GM12878 (cell line): ENCODE data around the gene GREB1. TPM values are rescaled to one million over a fixed set of nuclear protein-coding genes. Genes with fewer than 3 reads are reported as not detected.

Experiments used
- ATAC-seq: fragments of 200-7000 bp; cut with Tn5 transposase; 3 replicates; pipeline ENCODE4 v1.9.1; 2020; ENCODE audit warnings: mild to moderate bottlenecking, moderate library complexity
- BruUV-seq: library from RNA; stranded (reverse); fragments of 400-500 nt; replicated peaks from 2 replicates; lab custom pipeline; 2021; lab: Mats Ljungman, UMichigan
- CTCF ChIA-PET: fragments of 300-600 bp; sonication (Branson Sonifier 250); formaldehyde crosslinking; extraction: SDS; loops from one replicate; lab custom pipeline; 2021; ENCODE audit warnings: inconsistent platforms; lab: Yijun Ruan, JAX
- POLR2A ChIA-PET: fragments of 350-600 bp; formaldehyde crosslinking; extraction: SDS; loops from one replicate; lab custom pipeline; 2021; ENCODE audit warnings: inconsistent platforms; lab: Charles Lee
- RAD21 ChIA-PET: fragments of 300-600 bp; sonication (Branson Sonifier 250); formaldehyde crosslinking; loops from one replicate; lab custom pipeline; 2023; ENCODE audit warnings: antibody characterized with exemption; ENCODE audit not compliant: unreplicated experiment; lab: Charles Lee
- SMC1A ChIA-PET: fragments of 300-600 bp; sonication (Branson Sonifier 250); formaldehyde crosslinking; loops from one replicate; lab custom pipeline; 2023; ENCODE audit not compliant: unreplicated experiment, uncharacterized antibody; lab: Charles Lee
- DNase-seq: peaks from one replicate; pipeline ENCODE4 v3.0.0-alpha.2; 2011; ENCODE audit warnings: low read depth, low spot score
- FAIRE-seq: peaks from 3 replicates; lab custom pipeline; 2011; peaks lifted over from hg19 to GRCh38; lab: Jason Lieb, UNC
- H2AFZ ChIP-seq: 2 replicates; pipeline ENCODE4 v1.6.0; 2011; ENCODE audit warnings: low read depth, low read length, control low read depth; ENCODE audit not compliant: control insufficient read depth
- H3K27ac ChIP-seq: 2 replicates; pipeline ENCODE4 v1.5.1; 2011; ENCODE audit warnings: control low read depth; ENCODE audit not compliant: control insufficient read depth, insufficient read depth
- H3K27me3 ChIP-seq, 2 experiments: replicated peaks in 1 of 2; 2 replicates each; pipeline versions ENCODE4 v1.6.0 to v1.6.1; 2011; ENCODE audit warnings: low read length in 1 of 2; ENCODE audit not compliant: control insufficient read depth in 2 of 2, insufficient read depth in 2 of 2
- H3K36me3 ChIP-seq, 2 experiments: 2 replicates each; pipeline ENCODE4 v1.5.1; 2011; ENCODE audit warnings: low read length in 1 of 2; ENCODE audit not compliant: control insufficient read depth in 2 of 2, insufficient read depth in 2 of 2
- H3K4me1 ChIP-seq: 2 replicates; pipeline ENCODE4 v1.6.1; 2011; ENCODE audit warnings: mild to moderate bottlenecking, low read length, moderate library complexity, mixed read lengths; ENCODE audit not compliant: control insufficient read depth, insufficient read depth
- H3K4me2 ChIP-seq: 2 replicates; pipeline ENCODE4 v1.6.0; 2011; ENCODE audit warnings: control low read depth; ENCODE audit not compliant: control insufficient read depth, insufficient read depth
- H3K4me3 ChIP-seq: fragments of 200-600 bp; sonication (generic); 2 replicates; pipeline ENCODE4 v1.5.1; 2016
- H3K79me2 ChIP-seq: 2 replicates; pipeline ENCODE4 v1.6.0; 2011; ENCODE audit warnings: low read length; ENCODE audit not compliant: control insufficient read depth, insufficient read depth
- H3K9ac ChIP-seq: 2 replicates; pipeline ENCODE4 v1.8.0; 2011; ENCODE audit warnings: low read length, control low read depth, mixed read lengths; ENCODE audit not compliant: control insufficient read depth, insufficient read depth
- H3K9me3 ChIP-seq: replicated peaks from 3 replicates; pipeline ENCODE4 v1.5.1; 2011; ENCODE audit warnings: mild to moderate bottlenecking, low read length; ENCODE audit not compliant: control insufficient read depth, insufficient read depth
- H4K20me1 ChIP-seq: 2 replicates; pipeline ENCODE4 v1.6.0; 2011; ENCODE audit not compliant: control insufficient read depth, insufficient read depth
- CEBPB ChIP-seq, 2 experiments: fragments of 150-350 bp in 1 of 2; IDR thresholded peaks; 2 replicates each; pipeline ENCODE4 v1.6.1; 2012 to 2014; ENCODE audit warnings: low read depth in 2 of 2, low read length in 2 of 2, borderline replicate concordance in 1 of 2, inconsistent platforms in 1 of 2
- CHD1 ChIP-seq: IDR thresholded peaks from 2 replicates; pipeline ENCODE4 v1.6.1; 2012; ENCODE audit warnings: low read depth, low read length, improper control_type of control experiment
- CREB1 ChIP-seq: IDR thresholded peaks from 2 replicates; pipeline ENCODE4 v1.6.1; 2012; ENCODE audit warnings: low read depth, mild to moderate bottlenecking, inconsistent platforms
- NRF1 ChIP-seq: conservative IDR thresholded peaks from 2 replicates; pipeline ENCODE4 v1.6.1; 2011; ENCODE audit warnings: mild to moderate bottlenecking, low read depth, low read length, improper control_type of control experiment
- POU2F2 ChIP-seq: IDR thresholded peaks from 3 replicates; pipeline ENCODE4 v1.6.1; 2011; ENCODE audit warnings: low read depth, mild to moderate bottlenecking, low read length, borderline replicate concordance
- TAF1 ChIP-seq: IDR thresholded peaks from 2 replicates; pipeline ENCODE4 v1.6.1; 2011; ENCODE audit warnings: mild to moderate bottlenecking, low read depth, low read length, borderline replicate concordance
- TCF3 ChIP-seq: IDR thresholded peaks from 2 replicates; pipeline ENCODE4 v1.6.1; 2012; ENCODE audit warnings: low read depth, mild to moderate bottlenecking, low read length, borderline replicate concordance; ENCODE audit not compliant: insufficient read depth
- WGBS: methylation state at CpG from one replicate; pipeline ENCODE4 v1.1.6; 2016; ENCODE audit warnings: low lambda C conversion rate; ENCODE audit not compliant: insufficient replicate concordance, insufficient coverage; ENCODE audit errors: missing lambda C conversion rate; 5-methylcytosine and 5-hydroxymethylcytosine counted together
- in situ Hi-C: fragments of 300-500 bp; cut with MboI; formaldehyde crosslinking; loops from 9 replicates; pipeline ENCODE4 v1.14.3; 2018; ENCODE audit warnings: mixed read lengths
- intact Hi-C: fragments of 100-400 bp; cut with micrococcal nuclease; formaldehyde crosslinking; loops from one replicate; pipeline ENCODE4 v1.14.2; 2022; ENCODE audit not compliant: unreplicated experiment
- polyA plus RNA-seq, 11 experiments: library from polyadenylated mRNA; depleted of rRNA in 4 of 11; unstranded in 6 of 11; stranded (reverse) in 5 of 11; fragments of >200 nt; fragmentation: Nextera tagmentation in 4 of 11; fragmentation: Illumina TruSeq in 1 of 11; extraction: Ambion mirVana in 4 of 11; extraction: Trizol in 1 of 11; gene quantifications; 1 replicate in 1 of 11; 2 replicates in 10 of 11; pipeline versions ENCODE4 v1.2.1 to v1.2.3, GENCODE V29; 2011 to 2016; ENCODE audit warnings: inconsistent platforms in 2 of 11, missing spikeins in 2 of 11, low read depth in 1 of 11
- total RNA-seq, 4 experiments: library from RNA; depleted of rRNA in 3 of 4; stranded (reverse); fragments of >200 nt in 3 of 4; fragmentation: Illumina TruSeq in 1 of 4; extraction: Trizol in 1 of 4; gene quantifications; 2 replicates each; pipeline versions ENCODE4 v1.2.1 to v1.2.3, GENCODE V29; 2013 to 2021
- TF ChIP-seq, protein P1 (sequence below): fragments of 450-650 bp; IDR thresholded peaks from 2 replicates; pipeline ENCODE4 v1.6.1; 2017; ENCODE audit warnings: mild to moderate bottlenecking
- TF ChIP-seq, protein P2 (sequence below): fragments of 450-650 bp; IDR thresholded peaks from 2 replicates; pipeline ENCODE4 v1.6.1; 2017; ENCODE audit warnings: antibody characterized with exemption, mild to moderate bottlenecking, moderate library complexity

The GREB1 gene
- total and polyA plus RNA-seq, 10 of the 15 experiments (the other 5 are each of a cell fraction or from before 2014, with no cell fraction given), result 0.09 to 2.1 (median 0.37) TPM; not detected in 1

DNA sequence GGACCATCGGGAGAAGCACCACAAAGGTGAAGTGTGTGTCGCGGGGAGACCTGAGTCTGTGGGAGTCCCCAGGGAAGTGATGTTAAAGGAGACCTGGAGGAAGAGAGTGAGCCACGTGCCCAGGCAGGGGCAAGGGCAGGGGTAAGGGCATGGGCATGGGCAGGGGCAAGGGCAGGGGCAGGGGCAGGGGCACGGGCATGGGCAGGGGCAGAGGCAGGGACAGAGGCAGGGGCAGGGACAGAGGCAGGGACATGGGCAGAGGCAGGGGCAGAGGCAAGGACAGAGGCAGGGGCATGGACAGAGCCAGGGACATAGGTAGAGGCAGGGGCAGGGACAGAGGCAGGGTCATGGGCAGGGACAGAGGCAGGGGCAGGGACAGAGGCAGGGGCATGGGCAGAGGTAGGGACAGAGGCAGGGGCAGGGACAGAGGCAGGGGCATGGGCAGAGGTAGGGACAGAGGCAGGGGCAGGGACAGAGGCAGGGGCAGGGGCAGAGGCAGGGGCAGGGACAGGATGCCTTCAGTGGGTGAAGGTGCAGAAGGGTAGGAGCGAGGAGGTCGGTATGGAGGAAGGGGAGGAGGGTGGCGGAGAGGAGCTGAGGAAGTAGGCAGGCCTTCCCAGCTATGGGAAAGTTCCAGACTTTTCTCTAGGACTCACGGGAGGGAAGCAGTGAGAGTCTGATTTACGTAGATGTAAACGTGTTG is 102.9 kb downstream of the GREB1 start:
- Histone ChIP-seq H3K9me3 (no peaks in the 10 kb centered on the region; the same call in 2 of the 3 replicates), H3K4me1 (no peaks in the 10 kb centered on the region), H3K27me3 (no peaks in the 10 kb centered on the region; a peak in 1 of 4 replicates), H2AFZ (no peak overlapping the region), H3K36me3 (no peaks in the 10 kb centered on the region), H3K79me2 (no peaks in the 10 kb centered on the region), H3K27ac (no peak overlapping the region), H3K4me3 (no peak overlapping the region), H4K20me1 (no peaks in the 10 kb centered on the region), H3K4me2 (no peak overlapping the region), H3K9ac (no peak overlapping the region)
- TF ChIP-seq, protein P1, sequence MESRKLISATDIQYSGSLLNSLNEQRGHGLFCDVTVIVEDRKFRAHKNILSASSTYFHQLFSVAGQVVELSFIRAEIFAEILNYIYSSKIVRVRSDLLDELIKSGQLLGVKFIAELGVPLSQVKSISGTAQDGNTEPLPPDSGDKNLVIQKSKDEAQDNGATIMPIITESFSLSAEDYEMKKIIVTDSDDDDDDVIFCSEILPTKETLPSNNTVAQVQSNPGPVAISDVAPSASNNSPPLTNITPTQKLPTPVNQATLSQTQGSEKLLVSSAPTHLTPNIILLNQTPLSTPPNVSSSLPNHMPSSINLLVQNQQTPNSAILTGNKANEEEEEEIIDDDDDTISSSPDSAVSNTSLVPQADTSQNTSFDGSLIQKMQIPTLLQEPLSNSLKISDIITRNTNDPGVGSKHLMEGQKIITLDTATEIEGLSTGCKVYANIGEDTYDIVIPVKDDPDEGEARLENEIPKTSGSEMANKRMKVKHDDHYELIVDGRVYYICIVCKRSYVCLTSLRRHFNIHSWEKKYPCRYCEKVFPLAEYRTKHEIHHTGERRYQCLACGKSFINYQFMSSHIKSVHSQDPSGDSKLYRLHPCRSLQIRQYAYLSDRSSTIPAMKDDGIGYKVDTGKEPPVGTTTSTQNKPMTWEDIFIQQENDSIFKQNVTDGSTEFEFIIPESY, result no peak
- TF ChIP-seq POU2F2, result no peak
- CTCF ChIA-PET, result no interaction called here
- POLR2A ChIA-PET, result no interaction called here
- BruUV-seq, result no TSS peak
- in situ Hi-C loops (no loop called here), intact Hi-C loops (no loop called here)
- 26% methylated on average over 11 of the region's 11 CpGs for WGBS
- ATAC-seq (no peak), FAIRE-seq (no peak), DNase-seq (no peak)
- RAD21 ChIA-PET, result no interaction called here
- SMC1A ChIA-PET, result no interaction called here

DNA sequence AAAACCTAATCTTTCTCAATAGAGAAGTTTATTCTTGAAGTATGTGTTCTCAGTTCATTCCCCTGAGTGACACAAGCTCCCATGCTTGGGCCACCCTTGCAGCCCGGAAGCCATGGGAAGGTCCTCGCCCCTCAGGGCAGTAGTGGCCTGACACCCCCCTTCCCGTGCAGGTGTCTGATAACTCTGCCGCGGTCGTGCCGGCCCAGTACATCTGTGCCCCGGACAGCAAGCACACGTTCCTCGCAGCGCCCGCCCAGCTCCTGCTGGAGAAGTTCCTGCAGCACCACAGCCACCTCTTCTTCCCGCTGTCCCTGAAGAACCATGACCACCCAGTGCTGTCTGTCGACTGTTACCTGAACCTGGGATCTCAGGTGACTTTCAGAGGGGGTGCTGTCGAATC is 103.7 kb downstream of the GREB1 start:
- SMC1A ChIA-PET, result no interaction called here
- H3K4me3 ChIP-seq, result no peak overlapping the region

More for the DNA sequence above, 103.7 kb downstream of the GREB1 start:
- intact Hi-C loops, result no loop called here
- H3K4me2 ChIP-seq, result no peak overlapping the region
- ATAC-seq, result no peak
- no peaks in the 10 kb centered on the region for H3K4me1 ChIP-seq
- BruUV-seq, result no TSS peak
- no peaks in the 10 kb centered on the region for H3K36me3 ChIP-seq
- ChIA-PET CTCF (no interaction called here), POLR2A (no interaction called here), RAD21 (no interaction called here)
- H3K9ac ChIP-seq, result no peak overlapping the region
- no peaks in the 10 kb centered on the region for H3K9me3 ChIP-seq
- no peaks in the 10 kb centered on the region for H3K79me2 ChIP-seq
- no peak overlapping the region for H2AFZ ChIP-seq
- no peaks in the 10 kb centered on the region for H4K20me1 ChIP-seq
- H3K27ac ChIP-seq, result no peak overlapping the region
- no peak for DNase-seq
- TF ChIP-seq CEBPB (IDR thresholded peaks at IDR 0.05; ENCODE audit: borderline replicate concordance in 1 of 2, low read depth in 2 of 2, low read length in 2 of 2) (no peak), TAF1 (no peak), TCF3 (no peak), CHD1 (no peak), CREB1 (no peak), NRF1 (no peak)
- TF ChIP-seq, protein P2, sequence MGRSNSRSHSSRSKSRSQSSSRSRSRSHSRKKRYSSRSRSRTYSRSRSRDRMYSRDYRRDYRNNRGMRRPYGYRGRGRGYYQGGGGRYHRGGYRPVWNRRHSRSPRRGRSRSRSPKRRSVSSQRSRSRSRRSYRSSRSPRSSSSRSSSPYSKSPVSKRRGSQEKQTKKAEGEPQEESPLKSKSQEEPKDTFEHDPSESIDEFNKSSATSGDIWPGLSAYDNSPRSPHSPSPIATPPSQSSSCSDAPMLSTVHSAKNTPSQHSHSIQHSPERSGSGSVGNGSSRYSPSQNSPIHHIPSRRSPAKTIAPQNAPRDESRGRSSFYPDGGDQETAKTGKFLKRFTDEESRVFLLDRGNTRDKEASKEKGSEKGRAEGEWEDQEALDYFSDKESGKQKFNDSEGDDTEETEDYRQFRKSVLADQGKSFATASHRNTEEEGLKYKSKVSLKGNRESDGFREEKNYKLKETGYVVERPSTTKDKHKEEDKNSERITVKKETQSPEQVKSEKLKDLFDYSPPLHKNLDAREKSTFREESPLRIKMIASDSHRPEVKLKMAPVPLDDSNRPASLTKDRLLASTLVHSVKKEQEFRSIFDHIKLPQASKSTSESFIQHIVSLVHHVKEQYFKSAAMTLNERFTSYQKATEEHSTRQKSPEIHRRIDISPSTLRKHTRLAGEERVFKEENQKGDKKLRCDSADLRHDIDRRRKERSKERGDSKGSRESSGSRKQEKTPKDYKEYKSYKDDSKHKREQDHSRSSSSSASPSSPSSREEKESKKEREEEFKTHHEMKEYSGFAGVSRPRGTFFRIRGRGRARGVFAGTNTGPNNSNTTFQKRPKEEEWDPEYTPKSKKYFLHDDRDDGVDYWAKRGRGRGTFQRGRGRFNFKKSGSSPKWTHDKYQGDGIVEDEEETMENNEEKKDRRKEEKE, result no peak
- TF ChIP-seq, protein P1, result no peak
- H3K27me3 ChIP-seq, result no peaks in the 10 kb centered on the region; a peak in 1 of 4 replicates
- 66% methylated on average over 15 of the region's 15 CpGs for WGBS
- in situ Hi-C loops, result no loop called here
- FAIRE-seq, result no peak
